K562 (cell line): ENCODE data around the gene MYO7A. TPM values are rescaled to one million over a fixed set of nuclear protein-coding genes. Genes with fewer than 3 reads are reported as not detected.

Source experiments
- ATAC-seq: fragments of 200-7000 bp; cut with Tn5 transposase; 3 replicates; pipeline ENCODE4 v1.9.1; 2020; ENCODE audit warnings: moderate library complexity
- BruUV-seq: library from RNA; stranded (reverse); fragments of 400-500 nt; replicated peaks from 2 replicates; lab custom pipeline; 2021; lab: Mats Ljungman, UMichigan
- CTCF ChIA-PET: fragments of 300-600 bp; formaldehyde crosslinking; extraction: SDS; loops from one replicate; lab custom pipeline; 2021; ENCODE audit warnings: low intra/inter-chr PET ratio; lab: Yijun Ruan, JAX
- POLR2A ChIA-PET: fragments of 300-600, 350-650 bp; sonication (Branson Sonifier 250); formaldehyde crosslinking; extraction: SDS; loops from one replicate; lab custom pipeline; 2021; ENCODE audit warnings: antibody characterized with exemption, inconsistent platforms; lab: Yijun Ruan, JAX
- DNase-seq, 4 experiments: peaks; one replicate each; pipeline versions ENCODE4 v3.0.0 to v3.0.0-alpha.2; 2011 to 2018; ENCODE audit warnings: low spot score in 3 of 4, mixed read lengths in 3 of 4; ENCODE audit errors: extremely low read depth in 1 of 4
- FAIRE-seq: peaks from 2 replicates; lab custom pipeline; 2011; peaks lifted over from hg19 to GRCh38; lab: Jason Lieb, UNC
- H2AFZ ChIP-seq: 2 replicates; pipeline ENCODE4 v1.6.0; 2011; ENCODE audit warnings: low read depth, low read length, control low read depth, inconsistent platforms
- H3K27ac ChIP-seq: fragments of 200-600 bp; 3 replicates; pipeline ENCODE4 v1.8.0; 2011; ENCODE audit warnings: low read depth, mild to moderate bottlenecking, control low read depth, inconsistent platforms, low read length, moderate library complexity, mixed read lengths; ENCODE audit errors: extremely low read depth
- H3K27me3 ChIP-seq, 2 experiments: fragments of 300-600 bp in 1 of 2; 2 replicates in 1 of 2; 3 replicates in 1 of 2; pipeline versions ENCODE4 v1.6.0 to v1.8.0; 2011; ENCODE audit warnings: inconsistent platforms in 2 of 2, low read length in 2 of 2, mild to moderate bottlenecking in 1 of 2, mixed read lengths in 1 of 2, moderate library complexity in 1 of 2; ENCODE audit not compliant: control insufficient read depth in 2 of 2, insufficient read depth in 2 of 2
- H3K36me3 ChIP-seq: fragments of 300-600 bp; 3 replicates; pipeline ENCODE4 v1.8.0; 2011; ENCODE audit warnings: mild to moderate bottlenecking, low read length, inconsistent platforms; ENCODE audit not compliant: control insufficient read depth, insufficient read depth
- H3K4me1 ChIP-seq, 2 experiments: fragments of 200-600 bp in 1 of 2; replicated peaks in 1 of 2; 2 replicates in 1 of 2; 3 replicates in 1 of 2; pipeline versions ENCODE4 v1.5.1 to v1.8.0; 2011; ENCODE audit warnings: inconsistent platforms in 2 of 2, low read length in 2 of 2, mild to moderate bottlenecking in 1 of 2, mixed read lengths in 1 of 2, moderate library complexity in 1 of 2; ENCODE audit not compliant: control insufficient read depth in 2 of 2, insufficient read depth in 2 of 2
- H3K4me2 ChIP-seq: 2 replicates; pipeline ENCODE4 v1.6.1; 2011; ENCODE audit warnings: low read length, control low read depth, inconsistent platforms, mixed read lengths; ENCODE audit not compliant: insufficient read depth
- H3K4me3 ChIP-seq: fragments of 200-600 bp; sonication (generic), shearing (Covaris generic); 2 replicates; pipeline ENCODE4 v1.5.1; 2016; ENCODE audit warnings: control low read depth, inconsistent platforms
- H3K79me2 ChIP-seq: fragments of 200-600 bp; 3 replicates; pipeline ENCODE4 v1.8.0; 2011; ENCODE audit warnings: low read length, inconsistent platforms; ENCODE audit not compliant: control insufficient read depth, insufficient read depth
- H3K9ac ChIP-seq, 2 experiments: 2 replicates each; pipeline versions ENCODE4 v1.6.0 to v1.6.1; 2011; ENCODE audit warnings: low read depth in 2 of 2, low read length in 2 of 2, control low read depth in 1 of 2, inconsistent platforms in 1 of 2, mild to moderate bottlenecking in 1 of 2, mixed read lengths in 1 of 2; ENCODE audit not compliant: insufficient read depth in 1 of 2
- H3K9me1 ChIP-seq: one replicate; pipeline ENCODE4 v1.6.0; 2011; ENCODE audit warnings: inconsistent platforms, mild to moderate bottlenecking, low read length, moderate library complexity; ENCODE audit not compliant: control insufficient read depth, insufficient read depth
- H3K9me3 ChIP-seq: replicated peaks from 2 replicates; pipeline ENCODE4 v1.5.1; 2011; ENCODE audit warnings: low read depth, low read length, inconsistent platforms; ENCODE audit not compliant: control insufficient read depth, insufficient read depth
- H4K20me1 ChIP-seq: replicated peaks from 2 replicates; pipeline ENCODE4 v1.6.1; 2011; ENCODE audit warnings: low read length, inconsistent platforms, mixed read lengths; ENCODE audit not compliant: control insufficient read depth, insufficient read depth
- SIX5 ChIP-seq, 2 experiments: IDR thresholded peaks; 2 replicates each; pipeline ENCODE4 v1.6.1; 2011; ENCODE audit warnings: low read length in 2 of 2, borderline replicate concordance in 1 of 2, low read depth in 1 of 2, mild to moderate bottlenecking in 1 of 2, moderate library complexity in 1 of 2; ENCODE audit not compliant: insufficient read depth in 1 of 2
- WGBS: fragments of 100-300 bp; shearing (Covaris generic); methylation state at CpG from one replicate; pipeline ENCODE4 v1.1.6; 2016; ENCODE audit warnings: low coverage, mixed read lengths; ENCODE audit not compliant: insufficient coverage; ENCODE audit errors: missing lambda C conversion rate; 5-methylcytosine and 5-hydroxymethylcytosine counted together
- in situ Hi-C: fragments of 300-500 bp; cut with MboI; formaldehyde crosslinking; loops from 4 replicates; pipeline ENCODE4 v1.15.0; 2018; ENCODE audit warnings: inconsistent platforms, mixed read lengths
- intact Hi-C: fragments of 100-400 bp; cut with micrococcal nuclease; formaldehyde crosslinking; loops from 2 replicates; pipeline ENCODE4 v1.14.2; 2022
- polyA plus RNA-seq, 8 experiments: library from polyadenylated mRNA; depleted of rRNA in 4 of 8; stranded (reverse) in 5 of 8; unstranded in 3 of 8; fragments of >200 nt; fragmentation: Nextera tagmentation in 2 of 8; fragmentation: Illumina TruSeq in 1 of 8; extraction: Ambion mirVana in 2 of 8; extraction: Trizol in 1 of 8; gene quantifications; 2 replicates each; pipeline versions ENCODE4 v1.2.1 to v1.2.3, GENCODE V29; 2011 to 2014; ENCODE audit warnings: inconsistent platforms in 1 of 8, missing spikeins in 1 of 8
- total RNA-seq, 7 experiments: library from RNA; depleted of rRNA in 6 of 7; stranded (reverse); fragments of >200 nt in 6 of 7; fragmentation: Illumina TruSeq in 2 of 7; extraction: Trizol in 2 of 7; gene quantifications; 2 replicates each; pipeline versions ENCODE4 v1.2.1 to v1.2.3, GENCODE V29; 2011 to 2021; ENCODE audit warnings: low replicate concordance in 1 of 7
- TF ChIP-seq, protein P1 (sequence below), 3 experiments: fragments of 200-800 bp in 1 of 3; sonication (Bioruptor generic) in 1 of 3; sonication (generic) in 1 of 3; formaldehyde crosslinking in 1 of 3; IDR thresholded peaks; 2 replicates each; pipeline versions ENCODE4 v1.6.1 to v1.8.0; 2016 to 2022; ENCODE audit warnings: mild to moderate bottlenecking in 2 of 3, missing compliant biosample characterization in 2 of 3, missing genetic modification characterization in 2 of 3, missing genetic modification reagents in 1 of 3

MYO7A gene
- total and polyA plus RNA-seq, 9 of the 15 experiments (the other 6 are each of a cell fraction or from before 2014, with no cell fraction given) = 0.01 to 0.11 (median 0.07) TPM; not detected in 1

DNA sequence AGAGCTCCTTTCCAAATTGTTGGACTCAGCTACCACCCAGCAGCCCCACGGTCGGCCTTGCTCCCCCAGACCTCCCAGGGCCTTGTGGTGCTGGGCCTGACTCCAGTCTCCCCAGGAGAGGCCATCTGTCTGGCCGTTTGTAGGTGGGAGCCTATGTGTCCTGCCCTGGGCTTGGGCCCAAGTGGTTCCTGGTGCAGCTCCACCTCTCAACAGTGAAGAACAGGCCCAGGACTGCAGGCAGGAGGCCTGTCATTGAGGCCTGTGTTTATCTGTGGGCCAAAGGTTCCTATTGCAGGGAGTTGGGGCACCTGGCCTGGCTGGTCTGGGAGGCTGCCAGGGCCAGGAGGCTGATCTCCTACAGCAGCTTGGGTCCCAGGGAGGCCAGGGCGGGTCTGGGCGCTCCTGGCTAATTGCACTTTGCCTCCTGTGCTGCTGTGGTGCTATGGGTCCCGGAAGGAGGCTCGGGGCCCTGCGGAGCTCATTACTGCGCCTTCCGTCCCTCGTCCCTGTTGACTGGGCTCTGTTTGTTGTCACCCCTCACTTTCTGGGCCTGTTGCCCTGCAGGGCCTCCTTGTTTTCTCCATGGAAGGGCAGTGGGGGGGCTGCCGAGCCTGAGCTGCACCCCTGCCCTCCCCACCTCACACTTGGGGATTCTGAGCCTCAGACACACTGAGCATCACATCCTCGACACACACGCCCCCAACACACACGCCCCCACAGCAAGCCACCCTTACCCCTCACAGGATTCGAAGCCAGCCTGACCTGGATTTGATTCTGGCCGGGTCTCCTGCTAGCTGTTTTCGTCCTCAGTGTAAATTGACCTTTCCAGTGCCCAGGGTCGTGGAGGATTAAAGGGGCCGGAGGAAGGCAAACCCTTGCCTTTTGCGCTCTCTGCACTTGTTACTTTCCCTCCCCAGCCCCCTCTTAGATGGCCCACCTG, 32.2 kb upstream of the MYO7A start:
- no peak overlapping the region for H3K4me3 ChIP-seq
- no peaks in the 10 kb centered on the region for H3K79me2 ChIP-seq
- no peak for FAIRE-seq
- no peak overlapping the region for H2AFZ ChIP-seq
- peaks cover 7% of the 10 kb centered on the region for H4K20me1 ChIP-seq
- no peaks in the 10 kb centered on the region for H3K9me1 ChIP-seq
- ChIA-PET CTCF (no interaction called here), POLR2A (interaction anchor here (0.7 to 1.1 kb wide), 2 partner anchors 43 to 55 kb away, joined by 3 to 4 read pairs; no protein-coding TSS in a partner anchor)
- no peak overlapping the region for H3K27ac ChIP-seq
- peaks cover 0 to 13% of the 10 kb centered on the region in 2 experiments; a peak in 2 of 5 replicates for H3K4me1 ChIP-seq
- ATAC-seq = no peak
- intact Hi-C loops = no loop called here
- no peaks in the 10 kb centered on the region for H3K36me3 ChIP-seq
- no peak overlapping the region for H3K4me2 ChIP-seq
- 25% methylated on average over 18 of the region's 21 CpGs for WGBS
- no TSS peak for BruUV-seq
- in situ Hi-C loops = no loop called here
- H3K27me3 ChIP-seq = peaks cover 0 to 26% of the 10 kb centered on the region in 2 experiments; a peak in 3 of 5 replicates
- no peaks in the 10 kb centered on the region for H3K9me3 ChIP-seq
- TF ChIP-seq SIX5 (IDR thresholded peaks at IDR 0.05; ENCODE audit: borderline replicate concordance in 1 of 2, insufficient read depth in 1 of 2, low read depth in 1 of 2, low read length in 2 of 2) = no peak
- TF ChIP-seq, protein P1, sequence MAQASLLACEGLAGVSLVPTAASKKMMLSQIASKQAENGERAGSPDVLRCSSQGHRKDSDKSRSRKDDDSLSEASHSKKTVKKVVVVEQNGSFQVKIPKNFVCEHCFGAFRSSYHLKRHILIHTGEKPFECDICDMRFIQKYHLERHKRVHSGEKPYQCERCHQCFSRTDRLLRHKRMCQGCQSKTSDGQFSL (CRISPR knock-in tag; IDR thresholded peaks at IDR 0.05) = 0 out of 2 replicates have a peak, but pooled peaks have one; percentile 6
- TF ChIP-seq, protein P1 (tag; IDR thresholded peaks at IDR 0.05) = no peak
- DNase-seq = no peak
- peak overlapping the region in 1 of 2 experiments; percentile 45; a peak in 2 of 4 replicates for H3K9ac ChIP-seq
